ENCODE data around the gene SFSWAP. TPM values are rescaled to one million over a fixed set of nuclear protein-coding genes. Genes with fewer than 3 reads are reported as not detected.
"Not testable (repeated sequence)": the region's sequence is repeated elsewhere in the genome, so short reads cannot be mapped to it uniquely, and the experiment has no call there.

SFSWAP gene
- total RNA-seq, 1 experiment from 2014 or later = 37.4 TPM

DNA sequence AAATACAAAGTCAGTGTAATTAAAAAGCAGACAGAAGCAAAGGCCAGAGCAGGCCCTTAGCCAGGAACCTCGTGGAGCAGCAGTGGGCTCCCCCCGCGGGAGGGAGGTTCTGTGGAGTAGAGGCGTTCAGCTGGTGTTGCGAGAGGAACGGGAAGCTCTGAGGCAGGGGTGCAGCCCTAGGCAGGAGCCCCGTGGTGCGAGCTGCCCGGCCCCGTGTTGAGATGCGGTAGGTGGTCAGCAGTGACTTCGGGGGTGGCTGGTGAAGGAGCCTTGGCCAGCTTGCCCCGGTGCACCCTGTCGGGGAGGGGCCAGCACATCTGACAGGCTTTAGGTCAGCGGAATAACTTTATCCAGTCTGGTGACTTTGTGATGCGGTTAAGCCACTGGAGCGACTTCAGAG, 46.2 kb downstream of the SFSWAP start:
- DNase-seq (ENCODE audit: low spot score) = no peak

DNA sequence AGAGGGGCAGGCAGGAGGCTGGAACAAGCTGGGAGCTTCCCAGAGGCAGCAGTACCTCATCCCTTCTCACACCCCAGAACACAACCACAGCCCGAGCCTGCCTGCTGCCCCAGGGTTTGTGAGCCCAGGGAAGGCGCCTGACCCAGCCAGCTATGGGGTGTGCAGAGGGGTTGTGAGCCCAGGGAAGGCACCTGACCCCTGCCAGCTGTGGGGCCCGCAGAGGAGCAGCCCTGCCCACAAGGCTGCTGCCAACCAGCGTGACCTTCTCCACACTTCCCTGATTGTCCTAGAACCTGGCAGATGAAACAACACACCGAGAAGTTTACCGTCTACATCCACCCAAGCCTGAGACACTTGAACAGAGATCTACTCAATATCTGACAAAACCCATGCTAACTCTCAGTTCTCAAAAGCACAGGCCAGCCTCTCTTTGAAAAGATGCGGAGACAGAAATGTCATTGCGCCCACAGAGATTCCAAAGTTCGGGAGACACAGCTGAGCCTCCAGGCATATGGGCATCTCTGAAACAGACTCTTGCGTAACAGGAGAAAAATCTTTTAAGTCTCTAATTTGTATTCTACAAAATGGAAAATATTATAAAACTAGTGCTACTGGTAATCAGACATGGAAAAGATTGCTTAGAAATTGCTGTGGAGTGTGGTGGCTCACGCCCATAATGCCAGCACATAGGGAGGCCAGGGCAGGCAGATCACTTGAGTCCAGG, 47.3 kb downstream of the SFSWAP start:
- no peak for DNase-seq (ENCODE audit: low spot score)

DNA sequence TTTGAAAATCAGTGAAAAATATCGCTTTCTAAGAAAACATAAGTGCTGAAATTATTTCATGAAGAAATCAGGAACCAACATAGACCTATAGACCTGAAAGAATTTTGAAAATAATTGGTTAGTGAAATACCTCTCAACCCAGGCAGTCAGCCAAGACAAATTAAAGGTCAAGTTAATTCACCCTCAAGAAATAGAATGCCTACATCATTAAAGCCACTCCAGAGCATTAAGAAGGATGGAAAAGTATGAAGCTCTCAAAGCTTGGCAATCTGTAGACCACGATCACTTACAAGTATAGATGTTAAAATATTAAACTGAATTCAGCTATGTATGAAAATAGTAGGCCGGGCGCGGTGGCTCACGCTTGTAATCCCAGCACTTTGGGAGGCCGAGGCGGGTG, 48.3 kb downstream of the SFSWAP start:
- no peak for DNase-seq (ENCODE audit: low spot score)

DNA sequence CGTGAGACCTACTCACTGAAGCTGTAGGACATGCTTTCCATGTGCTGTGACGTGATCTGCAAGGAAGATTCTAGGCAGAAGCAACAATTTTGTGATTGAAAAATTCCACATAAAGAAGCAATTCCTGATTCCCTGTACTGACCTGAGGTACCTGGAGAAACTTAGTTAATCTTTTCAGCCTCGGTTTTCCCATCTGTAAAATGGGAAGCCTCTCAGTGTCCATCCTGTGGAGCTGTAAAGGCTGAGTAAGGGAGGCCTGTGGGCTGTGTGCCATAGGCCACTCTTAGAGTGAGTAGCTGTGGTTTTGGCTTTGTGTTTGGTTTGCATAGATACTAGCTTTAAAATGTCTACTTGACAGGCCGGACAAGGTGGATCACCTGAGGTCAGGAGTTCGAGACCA, 50.7 kb downstream of the SFSWAP start:
- no peak for DNase-seq (ENCODE audit: low spot score)

DNA sequence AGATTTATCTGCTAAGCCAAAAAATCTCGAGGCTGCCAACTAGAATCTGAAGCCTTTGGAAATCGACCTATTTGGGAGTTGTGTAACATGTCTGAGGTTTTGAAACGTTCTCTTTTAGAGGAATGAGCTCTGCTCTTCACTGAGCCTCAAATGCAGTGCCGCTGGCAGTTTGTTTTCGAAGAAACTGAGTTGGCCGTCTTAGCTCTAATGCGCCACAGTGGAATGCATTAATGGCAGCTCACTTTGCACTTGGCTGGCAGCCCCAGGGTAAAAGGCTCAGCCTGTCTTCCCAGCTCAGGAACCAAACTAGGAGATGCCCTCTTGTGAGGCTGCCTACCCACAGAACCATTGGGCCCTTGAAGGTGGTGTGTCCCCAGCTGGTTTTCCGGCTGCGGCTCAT, 53.8 kb downstream of the SFSWAP start:
- no peak for DNase-seq (ENCODE audit: low spot score)

DNA sequence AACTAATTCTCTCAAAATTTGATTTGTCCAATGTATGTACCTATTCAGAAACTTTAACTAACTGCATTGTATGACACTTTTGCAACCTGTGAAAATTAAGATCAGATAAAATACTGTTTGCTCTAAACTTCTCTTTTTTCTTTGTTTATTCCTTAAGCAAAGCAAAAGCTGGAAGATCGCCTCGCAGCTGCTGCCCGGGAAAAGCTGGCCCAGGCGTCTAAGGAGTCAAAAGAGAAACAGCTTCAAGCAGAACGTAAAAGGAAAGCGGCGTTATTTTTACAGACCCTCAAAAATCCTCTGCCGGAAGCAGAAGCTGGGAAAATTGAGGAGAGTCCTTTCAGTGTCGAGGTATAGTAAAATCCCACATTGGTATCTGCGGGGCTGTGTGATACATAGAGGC, 55.1 kb downstream of the SFSWAP start:
- no peak for DNase-seq (ENCODE audit: low spot score)

DNA sequence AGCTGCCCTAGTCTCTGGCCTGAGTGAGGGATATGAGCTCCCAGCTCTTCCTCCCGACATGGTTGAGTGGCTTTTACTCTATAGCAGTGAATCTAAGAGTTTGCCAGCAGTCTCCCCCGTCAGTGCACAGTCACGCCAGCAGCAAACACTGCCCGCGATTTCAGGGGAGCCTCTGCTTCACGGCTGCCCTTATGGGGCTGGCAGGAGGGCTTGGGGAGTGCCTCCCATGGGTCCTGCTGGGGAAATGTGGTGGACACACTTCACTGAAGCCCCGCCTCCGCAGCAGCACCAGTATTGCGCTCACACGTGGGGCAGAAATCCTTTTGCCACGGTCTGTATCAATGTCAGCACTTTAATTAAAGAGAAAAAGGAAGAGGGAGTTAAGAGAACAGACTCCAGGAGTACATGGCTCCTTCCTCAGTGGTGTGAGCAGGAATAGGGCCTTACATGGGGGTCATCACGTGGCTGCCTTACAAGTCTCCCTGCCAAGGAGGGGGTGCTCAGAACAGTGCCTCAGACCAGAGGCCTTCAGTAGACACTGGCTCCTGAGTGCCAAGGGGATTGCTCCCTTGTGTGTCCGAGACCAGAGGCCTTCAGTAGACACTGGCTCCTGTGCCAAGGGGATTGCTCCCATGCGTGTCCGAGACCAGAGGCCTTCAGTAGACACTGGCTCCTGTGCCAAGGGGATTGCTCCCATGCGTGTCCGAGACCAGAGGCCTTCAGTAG, 55.7 kb downstream of the SFSWAP start:
- DNase-seq (ENCODE audit: low spot score) = no peak

DNA sequence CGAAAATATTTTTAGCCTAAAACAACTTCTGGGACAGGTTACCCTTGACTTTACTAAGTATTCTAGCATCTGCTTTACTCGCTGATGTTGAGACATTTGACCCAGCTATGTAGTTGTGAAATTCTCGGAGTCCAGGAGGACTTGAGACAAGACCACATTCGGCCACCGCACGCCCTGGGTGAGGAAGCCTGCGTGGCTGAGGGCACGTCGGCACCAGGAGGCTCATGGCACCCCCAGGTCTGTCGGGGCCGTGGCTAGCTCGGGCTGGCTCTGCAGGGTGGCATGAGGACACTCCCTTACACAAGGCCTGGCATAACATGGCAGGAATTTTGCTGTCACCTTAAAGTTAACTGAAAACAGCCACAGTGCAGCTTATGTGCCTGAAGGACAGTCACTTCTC, 59.2 kb downstream of the SFSWAP start:
- no peak for DNase-seq (ENCODE audit: low spot score)

DNA sequence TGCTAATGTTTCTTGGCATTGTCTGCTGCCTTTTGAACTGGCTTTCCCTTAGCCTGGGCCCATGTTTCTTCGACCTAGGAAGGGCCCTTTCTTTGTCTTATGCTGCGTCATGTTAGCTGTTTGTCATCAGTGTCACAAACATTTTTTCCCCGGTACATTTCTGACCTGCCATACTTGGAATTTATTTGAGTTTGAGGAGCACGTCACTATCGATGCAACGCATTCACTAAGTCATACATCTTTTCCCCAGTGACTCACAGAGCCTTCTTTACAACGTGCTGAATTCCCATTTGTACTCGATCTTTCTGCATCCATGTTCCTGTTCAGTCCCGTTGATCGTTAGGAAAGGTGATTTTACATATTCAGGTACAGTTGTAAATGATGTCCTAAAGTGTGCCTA, 61.1 kb downstream of the SFSWAP start:
- DNase-seq (ENCODE audit: low spot score) = no peak

DNA sequence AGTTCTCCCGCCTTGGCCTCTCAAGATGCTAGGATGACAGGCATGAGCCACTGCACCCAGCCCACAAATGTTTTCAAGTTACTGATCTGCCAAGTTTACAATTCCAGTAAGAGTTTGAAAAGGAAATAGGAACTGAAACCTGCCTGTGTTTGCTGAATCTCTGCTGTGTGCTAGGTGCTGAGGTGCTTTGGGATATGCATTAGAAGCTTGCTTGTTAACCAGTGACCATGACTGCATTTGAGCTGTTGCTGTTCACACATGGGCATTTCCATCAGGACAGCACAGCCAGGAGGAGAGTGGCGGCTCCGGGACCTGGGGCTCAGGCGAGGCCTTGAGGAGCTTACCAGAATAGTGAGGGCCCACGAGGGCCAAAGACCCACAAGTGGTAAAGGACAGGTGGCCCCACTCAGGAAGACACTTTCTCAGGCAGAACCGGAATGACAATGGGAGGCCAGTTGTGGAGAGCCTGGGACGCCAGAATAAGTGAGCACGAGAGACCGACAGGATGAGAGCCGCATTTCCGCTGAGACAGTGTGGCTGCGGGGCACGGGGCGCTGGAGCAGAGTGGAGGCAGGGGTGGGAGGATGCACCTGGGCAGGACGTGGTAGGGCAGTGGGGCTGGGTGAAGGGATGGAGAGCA, 62.8 kb downstream of the SFSWAP start:
- no peak for DNase-seq (ENCODE audit: low spot score)

DNA sequence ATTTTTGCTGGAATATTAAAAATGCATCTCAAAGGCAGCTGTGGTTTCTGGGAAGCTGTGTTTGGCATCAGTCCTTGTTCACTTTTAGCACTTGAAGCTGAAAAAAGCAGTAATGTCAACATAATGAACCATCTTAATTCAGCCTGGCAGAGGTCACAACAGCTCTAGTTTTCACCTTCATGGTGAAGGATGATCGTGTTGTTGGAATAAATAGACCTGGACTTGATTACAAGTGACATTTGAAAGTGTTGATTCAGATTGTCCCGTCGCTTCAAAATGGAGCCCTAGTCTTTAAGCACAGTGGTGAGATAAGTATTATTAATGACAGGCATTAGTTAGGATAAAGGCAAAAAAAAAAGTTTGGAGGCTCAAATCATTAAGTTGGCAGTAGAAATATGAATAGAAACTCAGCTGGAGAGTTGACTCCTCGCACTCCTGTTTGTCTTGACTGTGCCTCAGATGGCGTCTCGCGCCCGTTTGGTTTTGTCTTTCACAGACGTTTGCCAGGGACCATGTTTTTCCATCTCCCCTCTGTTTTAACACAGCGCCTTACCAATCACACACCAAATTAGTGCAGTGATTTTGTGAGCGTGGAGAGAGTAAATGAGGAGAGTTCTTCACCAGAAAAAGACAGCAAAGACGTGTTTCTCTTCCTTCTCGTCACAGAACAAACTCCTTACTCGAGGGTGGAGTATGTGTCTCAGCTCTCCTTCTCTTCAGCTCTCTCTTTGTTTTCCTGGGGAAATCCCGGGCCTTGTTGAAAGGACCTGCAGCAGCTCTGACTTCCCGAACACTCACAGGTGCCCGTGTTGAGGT, 63.9 kb downstream of the SFSWAP start:
- DNase-seq (ENCODE audit: low spot score) = no peak

DNA sequence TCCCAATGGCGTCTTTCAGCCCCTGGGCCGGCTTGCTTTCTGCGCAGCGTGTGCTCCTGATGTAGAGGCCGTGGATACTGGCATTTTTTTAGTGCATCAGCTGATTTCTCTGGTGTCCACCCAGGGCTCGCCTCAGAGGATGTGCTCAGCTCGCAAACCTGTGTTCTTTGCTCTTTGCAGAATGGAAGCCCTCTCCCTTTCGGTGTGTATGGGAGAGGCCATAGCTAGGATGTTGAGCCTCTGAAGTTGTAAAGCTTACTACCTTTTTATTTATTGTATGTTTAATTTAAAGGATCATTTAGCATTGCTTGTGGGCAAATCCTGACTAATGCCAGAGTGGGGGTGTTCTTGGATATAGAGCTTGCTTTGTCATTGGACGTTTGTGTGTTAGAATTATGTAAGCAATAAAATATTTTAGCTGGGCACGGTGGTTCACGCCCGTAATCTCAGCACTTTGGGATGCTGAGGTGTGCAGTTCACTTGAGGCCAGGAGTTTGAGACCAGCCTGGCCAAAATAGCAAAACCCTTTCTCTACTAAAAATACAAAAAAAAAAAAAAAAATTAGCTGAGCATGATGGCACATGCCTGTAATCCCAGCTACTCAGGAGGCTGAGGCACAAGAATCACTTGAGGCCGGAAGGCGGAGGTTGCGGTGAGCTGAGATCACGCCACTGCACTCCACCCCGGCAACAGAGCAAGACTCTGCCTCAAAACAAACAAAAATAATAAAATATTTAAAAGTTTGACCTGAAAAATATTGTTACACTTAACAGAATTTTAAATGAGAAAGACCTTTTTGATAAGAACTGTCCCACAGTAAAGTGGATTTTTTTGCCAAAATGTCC, 64.7 kb downstream of the SFSWAP start:
- no peak for DNase-seq (ENCODE audit: low spot score)

DNA sequence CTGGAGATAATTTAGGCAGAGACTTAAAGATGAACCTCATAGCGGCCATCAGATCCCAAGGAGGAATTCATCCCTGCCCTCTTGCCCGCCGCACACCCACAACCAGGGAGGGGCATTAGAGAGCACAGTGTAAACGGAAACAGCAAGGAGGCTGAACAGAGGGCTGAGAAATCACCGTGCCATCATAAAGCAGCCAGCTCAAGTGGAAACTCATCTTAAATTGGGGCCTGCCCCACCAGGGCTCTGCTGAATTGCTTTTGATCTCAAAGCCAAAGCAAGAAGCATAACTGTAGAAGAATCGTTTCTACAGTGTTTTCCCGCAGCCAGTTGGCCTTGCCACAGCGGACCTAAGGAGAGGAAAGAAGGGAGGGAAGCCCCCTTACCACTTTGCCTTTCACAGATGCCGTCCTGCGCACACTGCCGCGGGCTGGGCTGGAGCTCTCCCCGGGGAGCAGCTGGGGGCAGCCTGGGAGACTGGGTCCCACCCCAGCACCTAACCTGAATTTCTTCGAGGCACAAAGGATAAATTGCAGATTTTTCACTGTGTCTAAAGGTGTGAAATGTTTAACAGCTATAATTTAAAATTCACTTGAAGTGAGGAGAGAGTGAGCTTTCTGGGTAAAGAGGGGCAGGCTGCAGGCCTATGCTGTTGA, 65.5 kb downstream of the SFSWAP start:
- no peak for DNase-seq (ENCODE audit: low spot score)

DNA sequence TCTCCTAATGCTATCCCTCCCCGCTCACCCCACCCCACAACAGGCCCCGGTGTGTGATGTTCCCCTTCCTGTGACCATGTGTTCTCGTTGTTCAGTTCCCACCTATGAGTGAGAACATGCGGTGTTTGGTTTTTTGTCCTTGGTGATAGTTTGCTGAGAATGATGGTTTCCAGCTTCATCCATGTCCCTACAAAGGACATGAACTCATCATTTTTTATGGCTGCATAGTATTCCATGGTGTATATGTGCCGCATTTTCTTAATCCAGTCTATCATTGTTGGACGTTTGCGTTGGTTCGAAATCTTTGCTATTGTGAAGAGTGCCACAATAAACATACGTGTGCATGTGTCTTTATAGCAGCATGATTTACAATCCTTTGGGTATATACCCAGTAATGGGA, 66.4 kb downstream of the SFSWAP start:
- not testable (repeated sequence) for DNase-seq (ENCODE audit: low spot score)

DNA sequence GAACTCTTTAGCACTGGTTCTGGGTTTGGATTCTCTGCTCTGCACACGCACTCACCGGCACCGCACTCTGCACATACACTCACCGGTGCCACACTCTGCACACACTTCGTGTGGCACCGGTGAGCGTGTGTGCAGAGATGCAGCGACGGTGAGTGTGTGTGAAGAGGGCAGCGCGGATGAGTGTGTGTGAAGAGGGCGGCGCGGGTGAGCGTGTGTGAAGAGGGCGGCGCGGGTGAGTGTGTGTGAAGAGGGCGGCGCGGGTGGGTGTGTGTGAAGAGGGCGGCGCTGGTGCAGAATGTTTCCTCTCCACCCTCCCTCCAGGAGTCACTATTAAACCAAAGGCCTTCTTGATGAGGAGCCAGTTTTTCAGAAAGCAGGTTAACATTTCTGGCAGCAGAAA, 68.1 kb downstream of the SFSWAP start:
- DNase-seq (ENCODE audit: low spot score) = no peak

DNA sequence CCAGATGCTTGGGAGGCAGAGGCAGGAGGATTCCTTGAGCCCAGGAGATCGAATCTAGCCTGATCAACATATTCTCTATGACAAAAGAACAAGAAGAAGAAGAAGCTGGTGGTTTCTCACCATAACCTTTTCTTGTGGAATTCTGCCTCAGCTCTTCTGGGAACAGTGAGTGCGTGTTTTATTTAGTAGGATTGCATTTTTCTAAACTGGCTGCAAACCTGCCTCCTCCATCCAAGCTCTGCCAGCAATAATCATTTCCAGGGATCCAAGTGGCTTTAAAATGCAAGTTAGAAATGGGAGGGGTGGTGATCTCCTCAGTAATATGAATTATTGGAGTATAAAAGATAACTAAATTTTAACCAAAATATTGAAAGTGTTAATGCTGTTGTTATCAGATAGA, 71.2 kb downstream of the SFSWAP start:
- no peak for DNase-seq (ENCODE audit: low spot score)

DNA sequence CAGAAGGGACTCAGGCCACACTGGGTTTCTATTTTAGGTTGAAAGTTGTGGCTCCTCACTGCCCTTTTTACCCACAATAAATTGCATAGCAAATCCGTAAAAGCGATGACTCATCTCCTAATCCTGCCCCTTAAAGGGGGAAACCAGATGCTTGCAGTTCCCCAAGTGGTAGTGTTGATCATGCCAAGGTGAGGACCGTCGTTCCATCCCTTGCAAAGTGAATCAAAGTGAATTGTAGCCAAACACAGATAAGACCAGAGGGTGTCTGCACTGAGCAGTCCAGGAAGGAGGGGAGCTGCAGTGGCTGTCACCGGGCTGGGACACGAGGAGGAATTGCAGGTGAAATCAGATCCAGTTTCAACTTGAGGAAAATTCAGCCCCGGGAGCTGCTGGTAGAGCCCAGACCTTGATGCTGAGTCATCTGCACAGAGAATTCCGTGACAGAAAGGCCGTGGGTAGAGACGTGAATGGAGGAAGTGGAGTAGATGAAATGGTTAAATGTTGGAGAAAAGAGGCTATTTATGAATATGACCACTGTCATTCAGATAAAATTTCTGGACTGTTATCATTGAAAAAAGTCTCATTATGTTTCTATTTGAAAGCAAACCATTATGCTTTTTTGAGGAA, 73.1 kb downstream of the SFSWAP start:
- DNase-seq (ENCODE audit: low spot score) = peak; percentile 37

DNA sequence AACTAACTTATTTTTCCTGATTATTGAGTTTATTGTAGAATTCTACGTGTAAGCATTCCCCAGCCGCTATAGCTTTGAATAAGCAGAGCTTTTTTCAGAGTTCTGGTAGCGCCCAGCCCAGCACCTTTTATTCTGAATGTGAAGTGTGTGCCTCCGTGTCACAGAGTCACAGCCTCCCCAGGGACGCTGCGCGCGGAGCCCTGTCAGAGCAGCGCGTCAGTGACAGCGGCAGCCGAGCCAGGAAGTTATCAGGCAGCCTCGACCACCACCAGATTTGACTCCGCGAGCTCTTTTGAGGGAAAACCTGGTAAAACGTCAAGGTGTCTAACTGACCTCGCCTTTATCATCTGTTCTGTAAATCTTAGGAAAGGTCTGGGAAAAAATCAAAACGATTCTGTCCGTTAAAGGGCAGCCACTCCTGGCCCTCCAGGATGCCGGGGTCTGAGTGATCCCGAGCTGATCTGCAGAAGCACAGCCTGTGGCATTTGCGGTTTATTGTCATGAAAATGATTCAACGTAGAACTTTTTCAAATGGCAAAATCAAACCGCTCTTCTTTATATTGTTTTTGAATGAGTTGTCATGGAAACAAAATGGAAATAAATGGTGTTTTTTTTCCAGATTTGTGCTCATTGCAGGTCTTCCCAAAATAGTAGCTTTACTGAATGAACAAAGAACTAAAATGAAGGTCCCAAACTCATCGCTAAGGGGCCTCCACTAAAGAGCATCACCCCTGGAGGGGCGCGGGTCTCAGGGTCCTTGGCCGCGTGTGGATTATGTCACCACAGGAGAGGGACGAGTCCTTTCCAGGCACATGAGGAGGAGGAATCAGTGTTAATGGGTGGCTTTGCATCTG, 74.2 kb downstream of the SFSWAP start:
- no peak for DNase-seq (ENCODE audit: low spot score)

DNA sequence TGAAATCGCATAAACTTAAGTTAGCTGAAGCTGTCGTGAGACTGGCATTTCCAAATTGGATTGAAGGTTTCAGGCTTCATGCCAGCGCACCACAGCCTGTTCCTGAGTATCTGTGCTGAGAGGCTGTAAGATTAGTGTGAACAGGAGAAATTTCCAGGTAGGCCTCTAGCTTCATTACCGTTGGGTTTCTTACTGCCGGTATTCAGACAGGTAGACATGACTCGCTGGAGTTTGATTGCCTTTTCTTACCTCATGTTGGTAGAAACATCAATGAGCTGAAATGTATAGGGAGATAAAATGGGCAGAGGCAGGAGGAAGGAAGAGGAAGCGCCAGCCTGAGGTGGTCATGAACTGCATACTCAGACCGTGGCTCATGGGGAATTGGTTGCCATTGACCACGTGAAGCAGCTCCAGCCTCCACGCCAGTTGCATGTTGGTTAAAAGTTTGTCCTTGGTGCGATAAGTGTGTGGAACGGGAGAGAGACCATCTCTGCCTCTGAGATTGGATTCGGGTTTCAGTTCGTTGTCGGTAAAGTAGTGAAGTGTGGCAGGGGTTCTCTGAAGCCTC, 75.0 kb downstream of the SFSWAP start:
- no peak for DNase-seq (ENCODE audit: low spot score)

All from HT-29 (cell line).